HG03039 (cell line): ENCODE data around the gene SYTL5.

ENCODE experiments used
- ATAC-seq: cut with Tn5 transposase; IDR thresholded peaks from one replicate; pipeline ENCODE4 v1.9.1; 2021; ENCODE audit warnings: mild to moderate bottlenecking, moderate library complexity; ENCODE audit not compliant: unreplicated experiment

Gene SYTL5

DNA sequence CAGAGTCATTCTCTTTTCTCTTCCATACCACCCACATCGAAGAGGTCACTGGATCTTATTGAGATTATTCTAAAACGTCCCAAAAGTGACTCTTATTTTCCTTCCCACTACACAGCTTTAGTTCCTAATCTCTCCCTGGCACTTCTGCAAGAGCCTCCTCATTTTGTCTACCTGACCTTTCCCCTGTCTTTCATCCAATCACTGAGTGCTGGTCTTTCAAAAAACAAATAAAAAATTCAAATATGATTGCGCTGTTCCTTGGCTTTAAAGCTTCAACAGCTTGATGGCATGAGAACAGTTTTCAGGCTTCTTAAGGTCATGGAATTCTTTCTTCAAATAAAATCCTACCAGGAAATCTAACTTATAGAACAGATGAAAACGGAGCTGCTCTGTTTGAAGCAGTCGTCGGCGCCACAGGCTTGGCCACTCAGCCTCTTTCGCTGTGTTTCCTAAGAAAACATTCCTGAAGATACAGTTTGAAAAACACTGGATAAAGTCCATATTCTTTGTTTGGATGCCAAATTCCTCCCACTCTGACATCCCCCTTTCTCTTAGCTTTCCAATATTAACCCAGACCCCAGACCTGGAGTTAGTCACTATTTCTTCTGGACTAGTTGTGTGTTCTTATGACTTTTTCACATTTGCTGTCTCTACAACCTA lies 12.5 kb downstream of the SYTL5 start:
- no peak for ATAC-seq

DNA sequence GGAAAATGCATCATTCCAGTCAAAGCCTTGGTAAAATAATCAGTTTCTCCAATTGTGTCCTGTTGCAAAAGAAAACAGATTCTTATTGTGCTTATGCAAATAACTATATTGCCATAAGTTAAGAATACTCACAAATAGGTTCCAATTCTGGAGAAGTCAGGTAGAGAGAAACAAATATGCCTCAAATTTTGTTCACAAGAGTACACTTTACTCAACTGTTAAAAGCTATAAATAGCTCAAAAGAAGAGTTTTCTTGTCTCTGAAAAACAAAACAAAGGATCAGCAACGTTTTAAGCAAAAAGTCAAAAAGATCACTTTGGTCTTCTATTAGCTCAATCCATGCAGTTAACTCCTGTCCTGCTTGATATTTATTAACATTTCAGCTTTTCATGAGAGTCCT lies 21.9 kb downstream of the SYTL5 start:
- ATAC-seq = no peak

DNA sequence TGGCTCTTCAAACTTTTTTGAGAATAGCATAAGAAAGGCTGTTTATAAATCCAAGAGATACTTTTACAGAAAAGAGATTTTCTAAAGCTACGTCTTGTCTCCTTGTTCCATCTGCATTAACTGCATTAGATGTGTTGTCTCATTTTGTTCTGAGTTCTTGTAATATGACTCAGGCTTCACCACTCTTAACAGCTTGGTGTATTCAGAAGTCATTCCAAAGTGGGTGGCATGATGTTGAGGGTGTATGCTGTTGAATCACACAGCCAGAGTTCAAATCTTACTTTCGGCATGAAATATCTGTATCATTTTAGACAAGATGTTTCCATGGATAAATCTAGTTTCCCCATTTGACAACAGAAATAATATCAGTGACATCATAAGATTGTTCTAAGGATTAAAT lies 30.1 kb downstream of the SYTL5 start:
- no peak for ATAC-seq

DNA sequence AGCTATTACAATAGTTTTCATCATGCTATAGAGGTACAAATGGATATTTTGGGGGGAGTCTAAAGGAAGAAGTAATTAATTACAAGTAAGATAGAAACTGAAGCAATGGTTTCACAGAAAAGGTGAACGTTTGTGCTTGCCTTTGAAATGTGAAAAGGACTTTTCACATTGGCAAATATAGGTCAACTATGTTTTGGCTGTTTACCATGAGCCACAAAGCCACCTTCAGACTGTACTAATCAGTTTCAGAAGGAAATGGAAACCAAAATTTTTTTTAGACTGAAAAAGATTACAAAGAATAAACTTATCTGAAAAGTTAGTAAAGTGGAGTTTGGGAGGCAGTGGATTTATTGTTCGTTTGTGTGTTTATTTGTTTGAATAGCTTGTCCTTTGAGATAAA lies 32.1 kb downstream of the SYTL5 start:
- ATAC-seq = no peak

DNA sequence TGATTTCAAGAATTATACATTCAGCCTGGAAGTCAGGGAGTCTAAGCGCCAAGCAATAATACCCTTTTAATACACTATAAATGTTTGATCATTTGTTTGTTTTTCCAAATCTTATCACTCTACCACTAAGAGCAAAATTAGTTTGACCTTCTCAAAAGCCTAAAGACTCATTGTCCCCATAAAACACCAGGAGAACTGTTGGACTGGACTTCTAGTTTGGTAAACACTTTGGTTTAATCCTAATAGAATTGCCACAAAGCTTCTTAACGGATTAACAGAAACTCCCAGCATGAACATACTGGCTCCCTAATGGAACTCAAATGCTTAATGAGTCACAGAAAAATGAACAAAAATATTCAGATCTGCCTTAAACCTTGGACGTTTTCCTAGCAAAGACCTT lies 34.9 kb downstream of the SYTL5 start:
- ATAC-seq = no peak

DNA sequence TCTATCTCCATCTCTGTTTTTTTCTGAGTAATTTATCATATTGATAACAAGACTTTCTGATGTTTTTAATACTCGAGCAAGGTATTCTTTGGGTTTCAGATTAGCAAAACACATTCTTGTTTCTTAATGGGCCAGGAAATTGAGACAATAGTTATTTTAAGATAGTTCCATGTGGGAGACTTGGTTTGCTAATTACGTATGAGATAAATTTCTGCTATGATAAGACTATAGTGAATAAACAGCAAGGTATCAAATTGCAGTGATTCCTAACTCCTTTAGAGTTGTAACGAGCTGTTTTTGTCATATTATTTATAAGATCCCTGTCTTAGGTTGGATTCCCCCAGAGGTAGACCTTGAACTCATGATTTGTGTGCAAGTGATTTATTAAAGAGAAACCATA lies 38.3 kb downstream of the SYTL5 start:
- ATAC-seq = no peak

DNA sequence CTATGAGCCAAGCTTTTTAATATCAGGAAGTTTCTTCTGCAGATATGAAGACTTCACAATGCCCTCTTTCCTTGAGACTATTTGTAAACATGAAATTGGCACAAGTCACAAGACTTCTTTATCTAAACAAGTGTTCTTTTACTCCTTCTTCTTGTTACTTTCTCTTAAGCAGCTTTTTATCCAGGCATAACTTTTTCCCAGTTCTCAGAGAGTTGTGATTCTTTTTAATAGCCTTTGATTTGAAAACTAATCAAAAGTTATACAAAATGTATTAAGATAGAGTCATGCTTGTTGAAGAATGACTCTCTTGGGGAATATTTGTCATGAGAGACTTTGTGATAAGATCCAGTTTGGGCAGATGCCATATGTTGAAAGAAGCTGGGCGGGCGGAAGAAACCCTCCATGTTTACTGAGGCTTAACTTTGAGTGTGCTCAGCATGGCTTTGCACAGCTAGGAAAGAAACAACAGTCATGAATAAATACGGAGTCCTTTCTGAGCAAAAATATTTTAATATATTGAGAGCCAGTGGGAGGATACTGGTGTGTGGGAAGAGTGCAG lies 39.3 kb downstream of the SYTL5 start:
- ATAC-seq = no peak

DNA sequence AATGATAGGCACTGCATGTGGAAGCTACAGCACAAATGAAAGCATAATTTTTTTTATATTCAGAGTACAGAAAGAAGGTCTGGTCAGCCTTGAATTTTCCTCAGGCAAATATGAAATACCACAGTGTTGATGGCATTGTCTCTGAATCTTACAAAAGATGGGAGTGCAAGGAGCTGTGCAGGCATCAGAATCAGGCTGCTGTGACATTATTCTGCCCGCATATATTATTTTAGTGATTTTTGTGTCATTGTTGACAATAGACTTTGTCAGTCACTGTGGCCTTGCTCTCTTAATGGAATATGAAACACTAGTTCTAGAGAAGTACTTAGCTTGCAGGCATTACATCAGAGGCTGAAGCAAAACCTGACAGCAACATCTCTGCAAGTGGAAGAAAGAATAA lies 42.5 kb downstream of the SYTL5 start:
- no peak for ATAC-seq

DNA sequence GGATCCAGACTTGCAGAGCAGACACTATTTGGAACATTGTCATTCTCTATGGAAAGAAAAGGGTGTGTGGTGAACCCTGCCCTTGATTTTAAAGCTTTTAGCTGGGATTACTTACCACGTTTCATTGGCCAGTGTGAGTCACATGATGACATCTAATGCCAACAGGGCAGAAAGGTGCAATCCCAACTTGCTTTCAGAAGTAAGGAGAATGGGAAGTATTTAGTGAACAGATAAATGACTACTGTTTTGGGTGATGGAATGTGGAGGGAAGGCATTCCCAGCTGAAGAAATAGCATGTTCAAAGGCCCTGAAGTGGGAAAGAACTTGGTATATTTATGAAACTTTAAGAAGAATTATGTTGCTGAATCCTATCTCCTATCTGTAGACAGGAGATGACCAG lies 44.5 kb downstream of the SYTL5 start:
- no peak for ATAC-seq

DNA sequence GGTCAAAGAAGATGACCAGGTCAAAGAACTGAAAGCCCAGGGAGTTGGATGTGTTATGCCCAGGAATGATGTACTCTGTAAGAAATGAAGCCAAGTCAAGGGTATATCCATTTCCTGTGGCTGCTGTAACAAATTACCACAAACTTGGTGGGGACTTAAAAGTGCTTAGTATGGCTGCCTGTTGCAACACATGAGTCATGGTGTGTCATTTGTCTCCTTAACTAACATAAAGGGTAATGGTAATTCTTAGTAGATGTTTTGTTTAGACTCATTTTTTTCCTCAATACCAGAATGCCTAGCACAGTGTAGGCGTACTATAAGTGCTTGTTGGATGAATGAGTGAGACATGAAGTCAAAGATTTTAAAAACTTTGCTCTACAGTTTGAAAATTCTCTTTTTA lies 45.7 kb downstream of the SYTL5 start:
- no peak for ATAC-seq

DNA sequence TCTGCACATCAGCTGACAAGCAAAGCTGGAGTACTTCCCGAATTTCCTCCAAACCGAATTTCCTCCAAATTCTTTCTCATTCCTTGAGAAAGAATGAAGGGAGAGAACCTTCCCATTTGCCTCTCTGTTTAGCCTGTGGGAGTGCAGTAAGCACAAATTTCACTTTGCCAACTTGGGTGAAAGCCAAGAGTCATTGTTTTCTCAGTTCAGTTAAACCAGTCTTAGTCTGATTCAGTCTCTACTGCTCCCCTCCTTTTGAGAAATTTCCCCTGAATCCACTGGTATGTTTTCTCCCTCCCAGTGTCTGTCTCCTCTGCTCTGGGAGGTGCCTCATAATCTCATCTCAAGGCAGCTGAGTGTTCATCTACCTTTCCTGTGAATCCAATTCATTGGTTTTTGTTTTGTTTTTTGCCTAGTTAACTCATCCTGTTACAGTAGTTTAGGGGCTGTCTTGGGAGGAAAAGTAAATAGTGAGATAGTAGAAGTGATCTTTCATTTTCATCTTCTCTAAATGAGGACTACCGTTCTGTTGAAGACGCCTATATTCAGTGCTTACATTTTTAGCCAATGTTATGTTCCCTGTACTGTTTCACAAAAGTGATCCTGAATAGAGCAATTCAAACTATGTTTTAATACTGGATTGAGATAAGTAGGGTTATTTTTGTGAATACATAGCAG lies 49.0 kb downstream of the SYTL5 start:
- no peak for ATAC-seq

DNA sequence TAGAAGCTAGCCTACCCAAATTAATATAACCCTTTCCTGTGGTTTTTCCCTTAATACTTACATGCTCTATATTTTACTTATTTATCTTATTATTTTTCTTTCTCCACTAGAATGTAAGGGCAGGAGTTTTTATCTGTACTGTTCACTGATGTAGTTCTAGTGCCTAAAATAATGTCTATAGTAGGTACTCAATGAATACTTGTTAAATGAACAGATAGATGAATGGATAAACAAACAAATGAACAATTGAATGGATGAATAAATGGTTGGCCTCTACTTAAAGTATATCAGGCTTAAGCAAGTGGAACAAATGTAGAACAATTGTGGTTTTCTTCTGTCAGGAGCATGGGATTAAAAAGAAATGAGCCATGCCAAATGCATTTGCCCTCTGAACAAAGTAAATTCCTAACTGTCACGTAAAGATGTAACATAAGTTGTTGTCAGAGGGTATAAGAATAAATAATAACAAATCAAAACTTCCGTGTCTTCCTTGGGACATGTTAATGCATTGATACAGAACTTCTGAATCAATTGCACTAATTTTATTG lies 54.1 kb downstream of the SYTL5 start:
- no peak for ATAC-seq

DNA sequence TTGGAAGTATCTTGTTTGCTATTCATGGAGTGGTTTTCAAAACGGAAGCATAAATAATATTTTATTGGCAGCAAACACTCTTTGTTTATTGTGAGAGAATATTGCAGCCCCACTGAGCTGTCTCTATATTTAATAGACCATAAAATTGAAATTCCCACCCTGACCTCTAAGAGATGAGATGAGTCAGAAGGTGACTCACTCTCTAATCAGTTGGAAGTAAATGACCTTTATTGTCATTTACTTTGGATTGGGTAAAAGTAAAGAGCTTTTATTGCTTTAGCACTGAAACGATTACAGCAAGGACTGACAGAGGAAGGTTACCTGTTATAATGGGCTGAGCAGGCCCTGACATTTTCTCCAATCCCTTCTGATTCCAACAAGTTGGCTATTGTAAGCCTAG lies 55.0 kb downstream of the SYTL5 start:
- no peak for ATAC-seq

DNA sequence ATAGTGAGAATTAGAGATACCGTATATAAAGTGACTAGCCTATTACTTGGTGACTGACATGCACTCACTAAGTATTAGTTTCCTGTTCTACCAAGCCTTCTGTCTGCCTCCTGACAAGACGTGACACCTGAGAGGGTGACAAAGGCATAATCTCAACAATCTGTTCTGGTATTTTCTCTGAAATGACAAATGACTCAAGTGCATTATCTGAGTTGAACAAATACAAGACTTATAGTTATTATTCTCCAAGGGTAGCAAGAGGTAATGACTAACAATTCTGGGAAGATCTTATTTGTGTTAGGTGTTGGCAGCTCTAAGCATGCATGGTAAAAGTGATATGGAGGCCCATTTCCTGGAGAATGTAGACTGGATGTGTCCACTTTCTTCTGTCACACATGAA lies 60.6 kb downstream of the SYTL5 start:
- ATAC-seq = no peak

DNA sequence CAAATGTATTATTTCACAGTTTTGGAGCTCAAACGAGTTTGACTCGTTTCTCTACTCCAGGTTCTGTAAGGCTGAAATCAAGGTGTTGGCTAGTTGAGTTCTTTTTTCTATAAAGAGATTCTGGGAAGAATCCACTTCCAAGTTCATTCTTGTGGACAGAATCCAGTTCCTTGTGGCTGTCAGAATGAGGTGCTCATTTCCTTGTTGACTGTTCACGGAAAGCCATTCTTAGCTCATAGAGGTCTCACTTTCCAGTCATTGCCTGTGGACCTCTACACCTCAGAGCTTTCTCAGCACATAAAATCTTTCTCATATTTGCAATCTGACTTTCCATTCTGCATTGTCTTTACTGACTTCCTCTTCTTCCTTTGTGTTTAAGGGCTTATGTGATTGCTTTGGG lies 62.9 kb downstream of the SYTL5 start:
- ATAC-seq = no peak

DNA sequence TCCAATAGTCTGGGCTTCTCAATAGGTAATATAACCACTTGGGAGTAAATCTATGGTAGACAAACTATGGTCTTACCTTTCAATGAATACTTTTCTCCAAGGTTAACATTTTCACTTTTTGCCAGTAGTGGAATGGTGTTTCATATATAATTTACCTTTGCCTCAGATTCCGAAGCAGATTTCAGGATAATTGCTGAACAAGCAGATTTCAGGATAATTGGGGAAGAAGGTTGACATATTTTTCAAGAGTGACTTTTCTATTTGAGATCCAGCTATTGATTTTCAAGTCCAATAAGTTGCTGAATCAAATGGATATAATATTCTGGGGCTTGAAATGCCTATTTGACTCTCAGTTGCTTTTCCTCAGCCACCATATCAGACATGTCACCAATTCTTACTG lies 63.6 kb downstream of the SYTL5 start:
- no peak for ATAC-seq

DNA sequence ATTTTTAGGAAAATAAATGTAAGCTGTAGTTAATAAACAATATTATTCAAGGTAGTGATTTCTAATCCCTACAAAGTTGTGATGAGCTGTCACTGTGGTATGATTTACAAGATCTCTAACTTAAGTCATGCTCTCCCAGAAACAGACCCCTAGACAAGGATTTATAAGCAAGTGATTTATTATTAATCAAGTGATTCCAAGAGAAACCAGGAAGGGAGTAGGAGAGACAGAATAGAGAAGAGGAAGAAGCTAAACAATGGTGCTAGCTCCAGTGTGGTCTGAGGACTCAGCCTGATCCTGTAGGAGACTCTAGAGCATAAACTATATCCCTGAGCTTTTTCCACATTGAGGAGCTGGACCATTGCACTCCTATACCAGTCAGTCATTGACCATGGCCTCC lies 73.1 kb downstream of the SYTL5 start:
- ATAC-seq = no peak

DNA sequence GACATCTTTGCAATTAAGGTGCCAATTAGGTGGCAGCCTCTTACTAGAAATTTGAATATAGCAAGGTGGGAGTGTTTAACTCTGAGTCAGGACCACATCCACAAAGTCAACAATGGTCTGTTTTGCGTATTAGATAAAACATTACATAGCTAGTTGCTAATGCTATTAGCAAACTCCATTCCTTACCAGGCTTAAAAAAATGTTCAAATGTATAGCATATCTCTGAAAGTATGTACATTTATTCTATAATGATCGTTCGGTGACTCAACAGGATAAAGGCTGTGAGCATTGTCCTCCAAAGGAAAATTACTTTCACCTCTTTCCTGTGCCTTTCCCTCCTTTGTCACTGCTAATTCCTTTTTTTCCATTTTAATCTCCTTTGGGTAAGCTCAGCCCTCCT lies 74.5 kb downstream of the SYTL5 start:
- ATAC-seq = no peak

DNA sequence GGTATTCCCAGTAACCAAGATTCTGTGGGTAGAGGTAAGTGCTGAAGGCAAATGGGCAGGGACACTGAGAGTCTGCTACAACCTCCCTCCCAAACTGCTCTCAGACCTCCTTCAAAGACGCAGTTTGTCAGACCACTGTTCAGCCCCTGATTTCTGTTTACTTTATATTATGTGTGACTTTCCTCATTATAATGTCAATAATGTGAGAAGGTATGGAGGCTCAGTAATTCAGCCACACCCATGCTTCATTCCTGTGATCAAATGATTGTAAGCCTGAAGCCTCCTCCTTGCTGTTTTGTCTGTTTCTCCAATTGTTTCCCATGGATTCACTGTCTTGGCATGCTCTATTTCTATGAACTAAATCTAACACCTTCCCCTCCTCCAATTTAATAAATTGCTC lies 75.6 kb downstream of the SYTL5 start:
- ATAC-seq = no peak

DNA sequence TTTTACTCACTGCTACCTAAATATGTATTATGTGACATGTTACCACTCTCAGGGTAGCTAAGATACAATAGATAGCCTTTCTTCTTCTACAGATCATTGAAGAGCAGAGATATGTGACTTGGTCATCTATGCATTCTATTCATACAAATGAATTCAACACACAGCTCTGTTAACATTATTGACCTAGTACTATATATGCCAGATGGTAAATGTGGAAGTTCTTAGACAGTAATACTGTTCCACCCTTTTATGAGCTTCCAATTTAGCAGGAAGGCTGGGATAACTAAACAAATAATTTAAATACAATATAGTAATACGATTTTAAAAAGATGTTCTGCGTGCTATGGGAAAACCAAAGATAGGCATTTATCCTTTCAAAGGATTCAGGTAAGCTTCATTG lies 76.0 kb downstream of the SYTL5 start:
- ATAC-seq = no peak

DNA sequence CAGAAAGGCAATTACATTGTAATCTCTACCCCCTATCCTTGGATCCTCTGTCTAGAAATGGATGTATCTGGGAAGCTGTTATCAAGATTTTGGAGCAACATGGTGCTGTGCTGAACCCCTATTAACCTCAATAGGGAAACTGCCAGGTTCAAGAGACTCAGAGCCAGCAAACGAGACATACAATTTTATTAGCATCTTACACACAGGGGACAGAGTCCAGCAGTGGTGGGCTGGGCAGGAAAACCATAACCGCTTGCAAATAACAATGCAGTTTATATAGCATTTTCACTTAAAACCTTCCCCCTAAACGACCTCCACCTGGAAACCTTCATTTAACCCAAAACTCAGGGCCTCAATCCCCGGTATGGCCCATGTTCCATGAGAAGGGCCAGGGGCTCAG lies 79.5 kb downstream of the SYTL5 start:
- ATAC-seq = no peak

DNA sequence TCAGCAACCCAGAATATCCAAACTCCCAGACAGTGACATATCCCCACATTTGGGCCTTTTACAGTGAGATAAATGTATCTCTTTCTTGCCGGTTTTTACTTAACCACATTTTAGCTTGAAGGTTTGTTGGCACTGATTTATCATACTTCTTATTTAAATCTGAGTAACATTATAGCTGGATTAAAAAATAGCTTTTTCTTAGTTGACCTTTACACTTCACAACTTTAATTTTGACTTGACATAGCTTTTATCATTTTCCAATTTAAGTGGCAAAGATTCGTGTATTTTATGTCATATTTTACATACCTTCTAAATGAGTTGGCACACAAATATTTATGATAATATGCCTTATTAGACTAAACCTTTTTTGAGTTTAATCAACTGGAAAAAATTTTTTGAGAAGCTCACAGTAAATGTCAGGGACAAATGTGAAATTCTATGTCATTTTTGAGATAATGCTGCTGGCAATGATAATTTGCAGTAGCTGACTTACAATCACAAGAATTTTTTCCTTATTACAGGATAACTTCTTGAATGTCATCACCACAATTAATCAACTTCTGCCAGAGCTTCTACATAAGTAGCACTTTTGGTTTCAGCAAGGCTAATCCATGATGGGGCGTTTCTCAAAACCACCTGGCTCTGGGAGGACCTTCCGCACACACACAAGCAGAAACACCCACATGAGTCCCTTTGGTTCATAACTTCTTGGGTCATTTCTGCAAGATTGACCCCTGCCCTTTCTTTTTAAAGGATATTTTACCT lies 80.3 kb downstream of the SYTL5 start:
- ATAC-seq = no peak
